ACC112 (cell line): ENCODE results near the gene TBC1D22A.
"Not testable (repeated sequence)": the region's sequence is repeated elsewhere in the genome, so short reads cannot be mapped to it uniquely, and the experiment has no call there.

Experiments used
- H2AFZ ChIP-seq: fragments of 200-600 bp; sonication (generic); one replicate; pipeline ENCODE4 v1.6.0; 2017; ENCODE audit warnings: antibody characterized with exemption, low read length; ENCODE audit not compliant: unreplicated experiment
- H3K27ac ChIP-seq: fragments of 200-600 bp; sonication (generic); 2 replicates; pipeline ENCODE4 v1.5.1; 2014; ENCODE audit warnings: low read depth, mild to moderate bottlenecking, antibody characterized with exemption, low read length, moderate library complexity
- H3K27me3 ChIP-seq: fragments of 200-600 bp; sonication (generic); 2 replicates; pipeline ENCODE4 v1.6.1; 2014; ENCODE audit warnings: mild to moderate bottlenecking, antibody characterized with exemption, low read length, moderate library complexity, mixed read lengths; ENCODE audit not compliant: insufficient read depth
- H3K36me3 ChIP-seq: fragments of 200-600 bp; sonication (generic); 2 replicates; pipeline ENCODE4 v1.6.1; 2016; ENCODE audit warnings: mild to moderate bottlenecking, antibody characterized with exemption, low read length, moderate library complexity, mixed read lengths; ENCODE audit not compliant: insufficient read depth
- H3K4me1 ChIP-seq: fragments of 200-600 bp; sonication (generic); one replicate; pipeline ENCODE4 v1.6.1; 2016; ENCODE audit warnings: low read length, mixed read lengths; ENCODE audit not compliant: insufficient read depth, unreplicated experiment, control insufficient read depth
- H3K4me3 ChIP-seq: fragments of 200-600 bp; sonication (generic); 2 replicates; pipeline ENCODE4 v1.5.1; 2014; ENCODE audit warnings: mild to moderate bottlenecking, low read depth, low read length
- H3K79me2 ChIP-seq: fragments of 200-600 bp; sonication (generic); one replicate; pipeline ENCODE4 v1.6.0; 2016; ENCODE audit warnings: low read length; ENCODE audit not compliant: control insufficient read depth, unreplicated experiment, insufficient read depth

The TBC1D22A gene

GRCh38 chr22:46775850-46776826, 13.7 kb downstream of the TBC1D22A start:
- no peaks in the 10 kb centered on the region for H3K36me3 ChIP-seq
- H3K4me3 ChIP-seq, result no peak overlapping the region
- peaks cover 8% of the 10 kb centered on the region for H3K4me1 ChIP-seq
- H3K27me3 ChIP-seq, result no peaks in the 10 kb centered on the region
- no peak overlapping the region for H3K27ac ChIP-seq
- H2AFZ ChIP-seq, result no peak overlapping the region
- H3K79me2 ChIP-seq, result peaks cover 12% of the 10 kb centered on the region

DNA sequence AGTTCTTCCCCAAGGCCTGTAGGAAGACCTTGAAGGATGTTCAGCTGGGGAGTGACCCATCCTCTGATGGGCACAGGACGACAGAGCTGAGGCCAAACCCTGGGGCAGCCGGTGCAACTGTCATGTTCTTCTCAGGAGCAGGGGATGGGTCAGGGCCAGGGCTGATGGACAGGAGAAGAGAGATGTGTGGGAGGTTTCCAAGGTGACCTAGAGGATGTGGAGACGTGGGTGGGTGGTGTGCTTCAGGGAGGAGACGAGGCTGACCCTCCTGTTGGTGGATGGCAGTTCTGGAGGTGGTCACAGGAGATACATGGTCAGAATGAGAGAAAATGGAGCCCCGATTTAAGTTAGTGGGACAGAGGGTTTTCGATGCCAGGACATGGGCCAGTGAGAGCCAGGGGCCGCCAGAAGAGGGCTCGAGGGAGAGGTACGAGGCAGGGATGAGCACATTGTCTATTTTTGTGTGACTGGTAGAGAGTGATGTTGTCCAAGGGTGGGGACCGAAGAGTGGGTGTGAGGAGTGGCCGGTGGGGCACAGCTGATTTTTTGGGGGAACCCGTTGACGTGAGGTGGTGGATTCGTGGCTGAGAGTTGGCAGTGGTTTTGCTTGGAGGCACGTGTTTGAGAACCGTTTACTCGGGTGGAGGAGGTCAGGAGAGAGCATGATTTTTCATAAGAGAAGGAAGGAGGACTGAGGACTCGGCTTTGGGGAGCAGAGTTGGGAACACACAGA, 14.6 kb downstream of the TBC1D22A start:
- Histone ChIP-seq H3K27ac (no peak overlapping the region), H3K27me3 (no peaks in the 10 kb centered on the region), H3K79me2 (peaks cover 12% of the 10 kb centered on the region), H3K4me1 (peaks cover 8% of the 10 kb centered on the region), H3K36me3 (no peaks in the 10 kb centered on the region), H3K4me3 (no peak overlapping the region), H2AFZ (no peak overlapping the region)

GRCh38 chr22:46777609-46777970, 15.1 kb downstream of the TBC1D22A start:
- H2AFZ ChIP-seq, result no peak overlapping the region
- peaks cover 8% of the 10 kb centered on the region for H3K4me1 ChIP-seq
- H3K4me3 ChIP-seq, result no peak overlapping the region
- H3K36me3 ChIP-seq, result no peaks in the 10 kb centered on the region
- H3K27me3 ChIP-seq, result no peaks in the 10 kb centered on the region
- peaks cover 12% of the 10 kb centered on the region for H3K79me2 ChIP-seq
- H3K27ac ChIP-seq, result no peak overlapping the region

GRCh38 chr22:46779023-46779422, 16.6 kb downstream of the TBC1D22A start:
- no peak overlapping the region for H3K27ac ChIP-seq
- no peak overlapping the region for H2AFZ ChIP-seq
- peaks cover 16% of the 10 kb centered on the region for H3K79me2 ChIP-seq
- peaks cover 2% of the 10 kb centered on the region for H3K4me1 ChIP-seq
- H3K4me3 ChIP-seq, result no peak overlapping the region
- H3K36me3 ChIP-seq, result no peaks in the 10 kb centered on the region
- H3K27me3 ChIP-seq, result no peaks in the 10 kb centered on the region

- Histone ChIP-seq H3K79me2 (peaks cover 14% of the 10 kb centered on the region), H2AFZ (no peak overlapping the region), H3K36me3 (no peaks in the 10 kb centered on the region), H3K27me3 (no peaks in the 10 kb centered on the region), H3K27ac (no peak overlapping the region), H3K4me1 (no peaks in the 10 kb centered on the region), H3K4me3 (no peak overlapping the region)
Measured at GRCh38 chr22:46779651-46780050, 17.2 kb downstream of the TBC1D22A start.

DNA sequence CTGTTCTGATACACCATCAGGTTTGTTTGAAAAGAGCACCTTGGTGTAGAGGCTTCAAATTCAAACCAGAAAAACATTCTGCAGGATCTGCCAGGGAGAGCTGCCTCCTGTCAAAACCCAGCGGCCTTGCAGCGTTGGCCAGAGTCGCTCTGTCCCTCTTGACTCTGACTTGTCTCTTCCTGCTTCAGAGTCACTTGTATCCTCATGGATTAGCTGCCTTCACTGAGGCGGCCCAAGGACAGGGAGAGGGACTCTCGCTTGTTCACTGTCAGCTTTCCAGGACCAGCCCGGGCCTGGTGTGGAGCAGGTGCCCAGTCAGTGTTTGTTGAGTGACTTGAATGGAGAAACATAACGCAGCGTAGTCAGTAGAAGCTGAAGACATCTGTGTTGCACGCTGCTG, 18.0 kb downstream of the TBC1D22A start:
- H3K79me2 ChIP-seq, result peaks cover 10% of the 10 kb centered on the region
- H3K4me1 ChIP-seq, result no peaks in the 10 kb centered on the region
- no peaks in the 10 kb centered on the region for H3K27me3 ChIP-seq
- H3K36me3 ChIP-seq, result no peaks in the 10 kb centered on the region
- H3K27ac ChIP-seq, result no peak overlapping the region
- no peak overlapping the region for H3K4me3 ChIP-seq
- no peak overlapping the region for H2AFZ ChIP-seq

DNA sequence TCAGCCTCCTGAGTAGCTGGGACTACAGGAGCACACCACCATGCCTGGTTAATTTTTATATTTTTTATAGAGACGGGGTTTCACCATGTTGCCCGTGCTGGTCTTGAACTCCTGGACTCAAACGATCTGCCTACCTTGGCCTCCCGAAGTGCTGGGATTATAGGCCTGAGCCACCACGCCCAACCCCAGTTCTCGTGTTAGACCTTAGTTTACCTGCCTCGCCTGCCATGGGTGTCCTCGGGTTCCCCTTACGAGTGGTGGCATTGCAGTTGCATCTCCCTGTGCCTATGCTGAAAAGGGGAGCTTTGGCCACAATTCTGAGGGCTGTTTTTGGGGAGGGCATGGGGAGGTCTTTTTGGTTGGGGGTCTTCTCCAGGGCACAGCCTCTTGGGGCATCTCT, 18.8 kb downstream of the TBC1D22A start:
- no peak overlapping the region for H2AFZ ChIP-seq
- peaks cover 4% of the 10 kb centered on the region for H3K79me2 ChIP-seq
- H3K27ac ChIP-seq, result no peak overlapping the region
- no peak overlapping the region for H3K4me3 ChIP-seq
- H3K4me1 ChIP-seq, result no peaks in the 10 kb centered on the region
- H3K27me3 ChIP-seq, result no peaks in the 10 kb centered on the region
- H3K36me3 ChIP-seq, result no peaks in the 10 kb centered on the region

GRCh38 chr22:46782200-46782599, 19.8 kb downstream of the TBC1D22A start:
- not testable (repeated sequence) for H3K27ac ChIP-seq, H3K36me3 ChIP-seq, H2AFZ ChIP-seq, H3K4me3 ChIP-seq, H3K4me1 ChIP-seq, H3K79me2 ChIP-seq, H3K27me3 ChIP-seq

DNA sequence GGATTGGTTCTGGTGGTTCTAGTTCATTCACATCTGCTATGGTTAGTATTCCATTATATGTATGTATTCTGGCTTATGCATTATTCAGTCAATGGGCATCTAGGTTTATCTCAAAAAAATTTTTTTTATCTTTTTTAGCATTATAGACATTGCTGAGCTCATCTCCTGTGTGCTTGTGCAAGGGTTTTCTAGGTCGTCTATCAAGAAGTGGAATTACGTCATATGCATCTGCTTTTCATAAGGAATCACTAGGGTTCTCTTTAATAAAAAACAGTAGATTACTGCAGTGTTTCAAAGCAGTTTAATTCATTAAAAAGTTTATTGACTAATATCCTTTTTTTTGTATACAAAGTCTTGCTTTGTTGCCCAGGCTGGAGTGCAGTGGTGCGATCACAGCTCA, 21.3 kb downstream of the TBC1D22A start:
- Histone ChIP-seq H3K79me2 (peaks cover 6% of the 10 kb centered on the region), H3K4me1 (no peaks in the 10 kb centered on the region), H3K4me3 (no peak overlapping the region), H3K27ac (no peak overlapping the region), H3K36me3 (no peaks in the 10 kb centered on the region), H3K27me3 (no peaks in the 10 kb centered on the region), H2AFZ (no peak overlapping the region)

DNA sequence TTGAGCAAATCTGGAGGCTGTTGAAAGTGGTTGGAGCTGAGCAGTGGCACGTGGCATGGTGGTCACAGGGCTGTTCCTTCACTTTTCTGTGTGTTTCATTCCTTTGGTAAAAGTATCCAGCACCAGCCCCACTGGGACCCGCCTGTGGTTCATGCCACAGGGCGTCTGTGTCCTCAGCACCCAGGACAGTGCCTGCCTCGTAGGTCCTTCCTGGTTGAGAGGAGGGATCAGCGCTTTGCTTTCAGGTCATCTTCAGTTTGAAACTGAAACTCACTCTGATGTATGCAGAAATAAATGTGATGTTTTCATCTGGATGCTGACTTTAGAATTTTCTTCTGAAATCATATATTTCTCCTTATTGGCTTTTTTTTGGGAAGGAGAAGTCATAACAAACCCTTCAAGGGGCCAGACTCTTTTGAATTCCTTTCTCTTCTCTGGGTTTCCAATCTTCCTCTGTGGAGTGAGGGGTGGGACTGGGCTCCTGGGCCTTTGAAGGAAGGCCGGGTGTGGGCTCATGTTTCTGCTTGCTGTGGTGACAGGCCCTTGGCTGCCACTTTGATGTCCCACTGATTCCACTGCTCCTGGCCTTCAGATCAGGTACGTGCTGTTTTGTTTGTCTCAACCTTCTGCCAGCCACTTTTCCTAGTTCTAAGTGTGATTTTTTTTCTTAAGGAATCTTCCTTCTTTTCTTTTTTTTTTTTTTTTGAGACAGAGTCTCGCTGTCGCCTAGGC, 26.2 kb downstream of the TBC1D22A start:
- peaks cover 4% of the 10 kb centered on the region for H3K4me1 ChIP-seq
- H3K27ac ChIP-seq, result no peak overlapping the region
- H3K27me3 ChIP-seq, result no peaks in the 10 kb centered on the region
- no peak overlapping the region for H3K4me3 ChIP-seq
- no peaks in the 10 kb centered on the region for H3K36me3 ChIP-seq
- H3K79me2 ChIP-seq, result peaks cover 2% of the 10 kb centered on the region
- H2AFZ ChIP-seq, result no peak overlapping the region
